Vagina (tissue), 2 donors: ENCODE data around the gene JMJD4. TPM values are rescaled to one million over a fixed set of nuclear protein-coding genes. Genes with fewer than 3 reads are reported as not detected.
"Not testable (repeated sequence)": the region's sequence is repeated elsewhere in the genome, so short reads cannot be mapped to it uniquely, and the experiment has no call there.

Experiments
- DNase-seq, 2 donors: peaks; one replicate each; pipeline ENCODE4 v3.0.0-alpha.2; 2017; ENCODE audit errors: extremely low spot score in 2 of 2
- H3K27ac ChIP-seq: fragments of 200-600 bp; sonication (generic); one replicate; pipeline ENCODE4 v1.5.1; 2019
- H3K27me3 ChIP-seq: fragments of 200-600 bp; sonication (generic); one replicate; pipeline ENCODE4 v1.5.1; 2019
- H3K36me3 ChIP-seq, 2 donors: fragments of 200-600 bp; sonication (generic); one replicate each; pipeline ENCODE4 v1.5.1; 2017 to 2019
- H3K4me1 ChIP-seq: fragments of 200-600 bp; sonication (generic); one replicate; pipeline ENCODE4 v1.5.1; 2019
- H3K4me3 ChIP-seq, 2 donors: fragments of 200-600 bp; sonication (generic); 1 replicate in 1 of 2; 2 replicates in 1 of 2; pipeline ENCODE4 v1.5.1; 2016 to 2019
- H3K9me3 ChIP-seq: fragments of 200-600 bp; sonication (generic); one replicate; pipeline ENCODE4 v1.5.1; 2019
- CTCF ChIP-seq, 3 experiments: fragments of 450-650 bp in 2 of 3; fragments of 200-600 bp in 1 of 3; sonication (generic) in 1 of 3; IDR thresholded peaks; one replicate each; pipeline ENCODE4 v1.5.1; 2017 to 2019; ENCODE audit warnings: antibody characterized with exemption in 3 of 3, mild to moderate bottlenecking in 2 of 3, moderate library complexity in 2 of 3
- POLR2A ChIP-seq, 2 donors: fragments of 450-650 bp; IDR thresholded peaks; one replicate each; pipeline ENCODE4 v1.6.1; 2017; ENCODE audit warnings: antibody characterized with exemption in 2 of 2, mild to moderate bottlenecking in 2 of 2, moderate library complexity in 2 of 2
- POLR2AphosphoS5 ChIP-seq, 2 donors: sonication (generic); formaldehyde crosslinking; IDR thresholded peaks; one replicate each; pipeline ENCODE4 v1.9.0; 2017; ENCODE audit warnings: antibody characterized with exemption in 2 of 2, mild to moderate bottlenecking in 2 of 2, low read depth in 1 of 2; ENCODE audit not compliant: insufficient read depth in 1 of 2
- intact Hi-C: fragments of 100-400 bp; cut with DNase I; formaldehyde crosslinking; loops from one replicate; pipeline ENCODE4 v1.15.1; 2023
- total RNA-seq: library from RNA; depleted of rRNA; stranded (reverse); fragments of >200 nt; gene quantifications from one replicate; pipeline ENCODE4 v1.2.3, GENCODE V29; 2016

JMJD4 gene
- total RNA-seq, 1 donor from 2014 or later, result 18.2 TPM

DNA sequence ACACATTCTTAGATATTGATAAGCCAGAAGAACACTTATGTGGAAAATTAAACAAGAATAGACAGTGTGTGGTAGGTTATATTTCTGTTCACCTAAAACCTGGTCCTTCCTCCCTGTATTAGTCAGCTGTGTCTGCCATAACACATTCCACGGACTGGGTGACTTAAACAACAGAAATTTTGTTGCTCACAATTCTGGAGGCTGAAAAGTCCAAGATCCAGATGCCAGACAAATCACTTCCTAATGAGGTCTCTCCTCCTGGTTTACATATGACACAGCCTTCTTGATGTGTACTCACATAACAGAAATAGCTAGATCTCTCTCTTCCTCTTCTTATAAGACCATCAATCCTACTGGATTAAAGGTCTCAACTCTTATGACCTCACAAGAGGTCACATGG lies 25.7 kb downstream of the JMJD4 start:
- intact Hi-C loops, result no loop called here
- TF ChIP-seq POLR2A (IDR thresholded peaks at IDR 0.05), result no peak
- Histone ChIP-seq H3K27me3 (no peaks in the 10 kb centered on the region), H3K36me3 (no peaks in the 10 kb centered on the region), H3K9me3 (no peaks in the 10 kb centered on the region), H3K4me1 (no peaks in the 10 kb centered on the region), H3K27ac (no peak overlapping the region), H3K4me3 (no peak overlapping the region)
- DNase-seq, result no peak

- no peak overlapping the region for H3K27ac ChIP-seq
- no peak for TF ChIP-seq POLR2AphosphoS5 (IDR thresholded peaks at IDR 0.05; ENCODE audit: insufficient read depth in 1 of 2, low read depth in 1 of 2)
- no peak for TF ChIP-seq CTCF (IDR thresholded peaks at IDR 0.05)
- no peak for TF ChIP-seq POLR2A (IDR thresholded peaks at IDR 0.05)
- H3K9me3 ChIP-seq, result peaks cover 5% of the 10 kb centered on the region
- intact Hi-C loops, result no loop called here
- no peak for DNase-seq
- H3K36me3 ChIP-seq, result no peaks in the 10 kb centered on the region
- H3K4me3 ChIP-seq, result no peak overlapping the region
- H3K27me3 ChIP-seq, result no peaks in the 10 kb centered on the region
- no peaks in the 10 kb centered on the region for H3K4me1 ChIP-seq
Measured at GRCh38 chr1:227707846-227708245, 27.3 kb downstream of the JMJD4 start.

GRCh38 chr1:227701631-227702030 lies 33.5 kb downstream of the JMJD4 start:
- H3K27me3 ChIP-seq, DNase-seq, intact Hi-C loops: not testable (repeated sequence)

DNA sequence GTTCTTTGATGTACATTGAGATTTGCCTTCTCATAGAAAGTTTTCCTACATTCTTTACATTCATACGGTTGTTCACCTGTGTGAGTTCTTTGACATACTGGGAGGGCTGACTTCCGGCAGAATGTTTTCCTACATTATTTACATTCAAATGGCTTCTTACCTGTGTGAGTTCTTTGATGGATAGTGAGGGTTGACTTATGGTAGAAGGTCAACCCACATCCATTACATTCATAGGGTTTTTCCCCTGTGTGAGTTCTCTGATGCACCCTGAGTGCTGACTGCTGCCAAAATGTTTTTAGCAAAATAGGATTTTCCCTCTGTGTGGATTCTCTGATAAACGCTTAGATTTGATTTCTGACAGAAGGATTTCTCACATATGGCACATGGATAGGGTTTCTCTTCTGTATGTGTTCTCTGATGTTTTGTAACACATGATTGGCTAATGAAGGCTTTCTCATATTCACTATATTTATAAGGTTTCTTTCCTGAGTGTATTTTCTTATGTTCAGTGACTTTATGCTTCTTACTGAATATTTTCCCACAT lies 37.7 kb downstream of the JMJD4 start:
- TF ChIP-seq POLR2A (IDR thresholded peaks at IDR 0.05) (no peak), CTCF (IDR thresholded peaks at IDR 0.05) (no peak), POLR2AphosphoS5 (IDR thresholded peaks at IDR 0.05; ENCODE audit: insufficient read depth in 1 of 2, low read depth in 1 of 2) (no peak)

More at GRCh38 chr1:227701631-227702030, 33.5 kb downstream of the JMJD4 start:
- not testable (repeated sequence) for H3K27ac ChIP-seq, H3K36me3 ChIP-seq, H3K4me1 ChIP-seq, H3K9me3 ChIP-seq, H3K4me3 ChIP-seq

DNA sequence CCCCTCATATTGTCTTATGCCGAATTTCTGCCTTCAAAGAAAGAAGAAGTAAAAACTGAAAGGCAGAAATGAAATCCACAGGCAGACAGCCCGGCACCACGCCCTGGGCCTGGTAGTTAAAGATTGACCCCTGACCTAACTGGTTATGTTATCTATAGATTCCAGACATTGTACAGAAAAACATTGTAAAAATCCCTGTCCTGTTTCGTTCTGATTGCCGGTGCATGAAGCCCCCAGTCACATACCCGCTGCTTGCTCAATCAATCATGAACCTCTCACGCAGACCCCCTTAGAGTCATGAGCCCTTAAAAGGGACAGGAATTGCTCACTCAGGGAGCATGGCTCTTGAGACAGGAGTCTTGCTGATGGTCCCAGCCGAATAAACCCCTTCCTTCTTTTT lies 49.3 kb downstream of the JMJD4 start:
- no peaks in the 10 kb centered on the region for H3K4me1 ChIP-seq
- no peak overlapping the region for H3K4me3 ChIP-seq
- DNase-seq, result no peak
- H3K27ac ChIP-seq, result no peak overlapping the region
- H3K9me3 ChIP-seq, result peaks cover 3% of the 10 kb centered on the region
- TF ChIP-seq POLR2AphosphoS5 (IDR thresholded peaks at IDR 0.05; ENCODE audit: insufficient read depth in 1 of 2, low read depth in 1 of 2) (no peak), CTCF (IDR thresholded peaks at IDR 0.05) (no peak), POLR2A (IDR thresholded peaks at IDR 0.05) (no peak)
- intact Hi-C loops, result no loop called here
- no peaks in the 10 kb centered on the region for H3K27me3 ChIP-seq
- no peaks in the 10 kb centered on the region for H3K36me3 ChIP-seq

More for the DNA sequence above, 37.7 kb downstream of the JMJD4 start:
- H3K4me1 ChIP-seq, result no peaks in the 10 kb centered on the region
- H3K36me3 ChIP-seq, result no peaks in the 10 kb centered on the region
- H3K4me3 ChIP-seq, result no peak overlapping the region
- no peak overlapping the region for H3K27ac ChIP-seq
- DNase-seq, result no peak
- H3K27me3 ChIP-seq, result no peaks in the 10 kb centered on the region
- H3K9me3 ChIP-seq, result no peaks in the 10 kb centered on the region
- intact Hi-C loops, result no loop called here

Other genes starting within 250 kb of the JMJD4 start
- gene ZNF678, start 171.7 kb downstream of the JMJD4 start, total RNA-seq, result 15.2 TPM
- 28.7 TPM for gene SNAP47, start 133 bp upstream of the JMJD4 start, total RNA-seq
- gene PRSS38, start 80.4 kb upstream of the JMJD4 start, total RNA-seq, result not detected
- 2.9 TPM for gene WNT9A, start 212.6 kb upstream of the JMJD4 start, total RNA-seq